Muscle of arm (tissue), 12 donors: ENCODE results near the gene SMIM36. TPM values are rescaled to one million over a fixed set of nuclear protein-coding genes. Genes with fewer than 3 reads are reported as not detected.
"Not testable (repeated sequence)": the region's sequence is repeated elsewhere in the genome, so short reads cannot be mapped to it uniquely, and the experiment has no call there.

Experiments
- DNase-seq: peaks from one replicate; pipeline ENCODE4 v3.0.0-alpha.2; 2013
- polyA plus RNA-seq, 12 donors: library from polyadenylated mRNA; unstranded; fragments of 120-200 nt; gene quantifications; one replicate each; pipeline ENCODE4 v1.2.1, GENCODE V29; 2013; ENCODE audit not compliant: insufficient read length in 12 of 12

The SMIM36 gene
- polyA plus RNA-seq, 12 donors, result 0.15 to 0.18 (median 0.16) TPM; not detected in 9

DNA sequence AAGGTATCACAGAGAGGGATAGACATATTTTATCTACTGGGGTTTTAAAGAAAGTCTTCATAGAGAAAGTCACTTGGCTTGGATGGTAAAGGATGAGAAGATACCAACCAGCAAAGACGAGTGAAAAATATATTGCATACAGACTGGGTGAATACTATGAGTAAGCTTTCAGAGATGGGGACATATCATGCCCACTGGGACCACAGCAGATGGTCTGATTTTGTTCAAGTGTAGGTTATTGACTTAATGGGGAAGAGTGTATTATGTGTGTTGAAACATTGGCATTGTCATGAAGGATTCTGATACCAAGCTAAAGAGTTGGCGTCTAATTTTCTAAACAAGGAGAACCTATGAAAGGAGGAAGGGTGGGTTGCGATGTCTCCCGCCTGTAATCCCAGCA, 75.8 kb downstream of the SMIM36 start:
- DNase-seq, result no peak

DNA sequence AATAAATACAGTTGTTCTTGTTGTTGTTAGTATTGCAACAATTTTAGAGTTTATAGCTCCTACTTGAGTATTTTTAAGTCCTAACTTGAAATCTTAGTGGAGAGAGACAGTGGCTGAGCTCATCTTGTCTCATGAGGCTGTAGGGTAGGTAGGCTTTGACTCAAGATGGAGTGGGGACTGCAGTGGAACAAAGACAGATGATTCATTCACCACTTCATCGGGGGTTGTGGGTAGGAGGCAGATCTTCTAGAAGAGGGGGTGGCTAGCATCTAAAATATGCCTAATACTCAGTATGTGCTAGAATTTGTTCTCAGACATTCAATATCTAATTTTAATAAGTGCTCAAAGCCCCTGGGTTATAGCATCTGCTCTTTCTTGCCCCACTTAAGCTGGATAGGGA, 76.5 kb downstream of the SMIM36 start:
- no peak for DNase-seq

DNA sequence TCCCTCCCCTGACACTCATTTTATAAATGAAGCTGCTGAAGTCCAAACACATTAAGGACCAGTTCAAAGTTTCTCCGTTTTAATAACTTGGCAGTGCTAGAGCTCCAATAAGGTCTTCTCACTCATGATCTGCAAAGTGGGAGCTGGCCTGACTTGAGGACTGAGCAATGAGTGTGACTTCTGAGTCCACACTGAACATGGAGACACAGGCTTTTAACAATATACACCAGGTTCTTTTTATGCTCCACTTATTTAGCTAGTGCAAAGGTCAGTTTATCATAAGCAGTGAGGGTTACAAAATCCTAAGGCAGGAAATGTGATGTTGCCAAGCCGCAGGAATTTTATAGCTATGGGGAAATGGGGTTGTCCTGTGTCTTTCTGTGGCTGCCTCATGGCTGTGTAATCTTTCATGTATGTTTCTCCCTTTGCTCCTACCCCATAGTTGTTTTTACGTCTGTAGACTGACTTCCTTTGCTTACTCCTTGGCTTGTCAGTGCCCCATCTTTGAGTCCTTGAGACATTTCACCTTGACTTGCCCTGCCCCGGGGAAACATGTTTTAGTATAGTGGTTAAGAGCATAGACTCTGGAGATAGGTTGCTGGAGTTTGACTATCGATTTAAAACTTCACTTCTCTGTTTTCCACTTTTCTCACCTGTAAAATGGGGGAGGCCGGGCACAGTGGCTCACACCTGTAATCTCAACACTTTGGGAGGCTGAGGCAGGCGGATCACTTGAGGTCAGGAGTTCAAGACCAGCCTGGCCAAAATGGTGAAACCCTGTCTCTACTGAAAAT, 77.4 kb downstream of the SMIM36 start:
- DNase-seq, result no peak

DNA sequence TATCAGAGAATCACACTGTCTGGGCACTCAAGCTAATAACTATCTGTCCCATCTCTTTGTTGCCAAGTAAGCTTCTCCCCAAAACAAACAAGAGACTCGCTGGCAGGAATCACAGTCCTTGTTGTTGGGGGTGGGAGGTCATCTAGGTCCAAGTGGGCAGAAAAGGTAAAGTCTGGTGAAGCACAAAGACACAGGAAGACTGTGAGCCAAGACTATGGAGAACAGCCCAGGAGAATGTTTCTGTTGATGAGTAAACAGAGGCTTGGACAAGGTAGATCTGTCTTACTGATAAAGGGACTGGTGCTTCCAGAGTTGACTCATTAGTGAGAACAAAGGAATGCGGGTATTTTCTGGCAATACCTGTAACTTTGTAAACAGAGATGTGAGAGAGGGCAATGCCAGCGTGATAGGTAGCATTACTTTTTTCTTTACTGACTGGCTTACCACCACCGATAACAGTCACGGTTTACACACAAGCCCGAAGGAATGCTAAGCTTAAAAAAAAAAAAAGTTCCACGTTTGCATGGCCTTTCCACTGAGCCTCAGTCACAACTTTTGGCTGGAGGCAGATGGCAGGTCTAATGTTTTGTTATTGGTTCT, 78.1 kb downstream of the SMIM36 start:
- DNase-seq, result no peak

DNA sequence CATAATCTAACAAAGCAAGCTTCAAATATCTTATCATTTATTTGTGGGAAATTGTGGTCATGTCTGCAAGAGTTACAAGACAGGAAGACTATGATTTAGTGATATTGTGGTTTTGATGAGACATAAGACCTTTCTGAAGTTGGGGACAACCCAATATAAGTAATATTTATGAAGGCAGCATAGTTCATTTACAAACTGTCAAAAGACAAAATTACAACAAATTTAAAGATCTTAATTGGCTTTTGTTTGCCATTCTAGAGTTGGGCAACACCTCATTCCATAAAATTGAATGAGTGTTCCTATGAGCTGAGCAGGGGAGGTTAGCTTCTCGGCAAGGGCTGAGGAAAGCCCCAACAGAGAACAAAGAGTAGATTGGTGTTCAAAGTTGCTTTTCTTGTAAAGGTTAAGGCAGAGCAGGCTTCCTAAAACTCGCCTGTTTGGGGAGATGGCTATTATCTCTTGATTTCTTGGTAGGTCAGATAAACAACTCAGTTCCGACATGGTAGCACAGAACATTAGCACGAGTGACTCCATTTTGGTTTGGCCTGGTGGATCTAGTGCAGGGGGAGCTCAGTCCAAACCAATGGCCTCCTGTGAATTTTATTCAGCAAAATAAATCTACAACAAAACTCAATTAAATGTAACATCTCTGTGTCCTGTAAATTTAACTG, 78.8 kb downstream of the SMIM36 start:
- no peak for DNase-seq

DNA sequence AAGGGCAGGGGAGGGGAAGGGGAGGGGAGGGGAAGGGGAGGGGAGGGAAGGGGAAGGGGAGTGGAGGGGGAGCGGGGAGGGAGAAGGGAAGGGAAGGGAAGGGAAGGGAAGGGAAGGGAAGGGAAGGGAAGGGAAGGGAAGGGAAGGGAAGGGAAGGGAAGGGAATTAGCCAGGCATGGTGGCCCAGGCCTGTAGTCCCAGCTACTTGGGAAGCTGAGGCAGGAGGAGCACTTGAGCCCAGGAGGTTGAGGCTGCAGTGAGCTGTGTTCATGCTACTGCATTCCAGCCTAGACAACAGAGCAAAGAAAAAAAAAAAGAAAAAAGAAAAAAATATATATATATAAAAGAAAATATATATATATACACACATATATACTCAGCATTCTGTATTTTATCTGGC, 79.3 kb downstream of the SMIM36 start:
- not testable (repeated sequence) for DNase-seq

DNA sequence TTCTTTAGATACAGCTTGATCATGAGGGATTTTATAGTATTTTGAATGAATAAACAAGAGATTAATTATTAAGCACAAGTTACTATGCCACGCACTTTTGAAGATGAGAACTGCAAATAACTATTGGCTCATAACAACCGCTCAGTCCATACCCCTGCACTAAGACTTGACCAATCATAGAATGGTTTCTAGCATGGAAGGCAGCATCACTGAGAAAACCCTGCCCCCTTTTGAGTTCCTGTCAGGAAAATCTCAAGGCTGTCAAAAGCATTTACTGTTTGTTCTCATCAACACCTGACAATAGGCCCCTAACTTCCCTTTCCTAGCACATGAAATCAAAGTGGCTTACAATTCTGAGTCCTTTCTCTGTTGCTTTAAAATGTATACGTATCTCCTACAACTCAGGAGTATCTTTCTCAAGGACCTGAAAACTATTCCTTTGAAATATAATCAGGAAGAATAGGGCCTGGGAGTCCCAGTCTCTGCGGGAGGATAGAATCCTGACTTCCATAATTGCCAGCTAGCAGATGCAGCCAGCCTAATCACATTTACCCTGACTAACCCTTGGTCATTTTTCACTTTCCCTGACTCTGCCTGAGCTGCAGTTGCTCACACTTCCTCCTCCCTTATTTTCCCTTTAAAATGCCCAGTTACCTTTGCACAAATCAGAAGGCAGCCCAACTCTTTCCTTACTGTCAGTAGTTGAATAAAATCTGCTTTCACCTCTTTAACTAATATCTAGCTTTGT, 80.5 kb downstream of the SMIM36 start:
- no peak for DNase-seq

DNA sequence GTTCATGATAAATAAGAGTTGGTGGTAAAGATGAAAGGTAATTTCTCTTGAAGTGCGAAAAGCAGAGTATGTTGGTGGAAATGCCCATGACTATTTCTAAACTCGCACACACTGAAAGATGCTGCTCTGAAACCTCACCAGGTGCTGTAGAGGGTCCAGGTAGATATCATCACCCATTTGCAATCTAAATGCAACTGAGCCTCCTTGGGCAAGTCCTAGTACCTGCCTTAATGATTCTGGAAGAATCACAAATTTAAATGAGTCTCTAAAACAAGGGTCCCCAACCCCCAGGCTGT, 83.7 kb downstream of the SMIM36 start:
- DNase-seq, result no peak

DNA sequence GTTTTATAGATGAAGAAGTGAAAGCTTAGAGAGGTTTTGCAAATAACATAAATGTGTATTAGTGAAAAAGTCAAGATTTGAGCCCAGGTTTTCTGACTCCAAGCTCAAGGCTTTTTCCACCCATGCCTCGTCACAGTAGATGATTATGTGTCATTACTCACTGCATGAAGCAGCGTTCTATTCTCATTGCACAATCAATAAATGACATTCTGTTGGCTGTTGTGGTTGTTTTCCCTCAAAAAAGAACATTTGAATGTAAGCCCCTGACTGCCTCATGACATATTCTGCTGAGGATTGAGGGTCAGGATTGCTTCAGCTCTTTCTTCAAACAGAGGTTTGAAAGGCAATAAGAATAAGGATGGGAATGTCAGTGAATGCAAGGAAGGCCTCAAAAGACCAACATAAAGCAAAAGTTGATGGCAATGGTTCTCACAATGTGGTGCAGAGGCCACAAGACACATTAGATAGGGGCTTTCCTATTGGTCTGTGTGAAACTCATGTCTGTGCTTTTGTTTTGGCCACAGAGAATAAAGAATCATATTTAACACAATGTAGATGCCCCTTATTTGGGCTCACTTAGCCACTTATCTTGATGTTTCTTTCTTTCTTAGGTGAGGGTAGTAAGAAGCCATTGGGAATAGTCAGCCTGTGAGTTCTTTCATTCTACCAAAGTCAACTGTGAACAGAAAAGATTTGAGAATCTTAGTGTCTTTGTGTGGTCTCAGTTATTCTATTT, 84.2 kb downstream of the SMIM36 start:
- no peak for DNase-seq

DNA sequence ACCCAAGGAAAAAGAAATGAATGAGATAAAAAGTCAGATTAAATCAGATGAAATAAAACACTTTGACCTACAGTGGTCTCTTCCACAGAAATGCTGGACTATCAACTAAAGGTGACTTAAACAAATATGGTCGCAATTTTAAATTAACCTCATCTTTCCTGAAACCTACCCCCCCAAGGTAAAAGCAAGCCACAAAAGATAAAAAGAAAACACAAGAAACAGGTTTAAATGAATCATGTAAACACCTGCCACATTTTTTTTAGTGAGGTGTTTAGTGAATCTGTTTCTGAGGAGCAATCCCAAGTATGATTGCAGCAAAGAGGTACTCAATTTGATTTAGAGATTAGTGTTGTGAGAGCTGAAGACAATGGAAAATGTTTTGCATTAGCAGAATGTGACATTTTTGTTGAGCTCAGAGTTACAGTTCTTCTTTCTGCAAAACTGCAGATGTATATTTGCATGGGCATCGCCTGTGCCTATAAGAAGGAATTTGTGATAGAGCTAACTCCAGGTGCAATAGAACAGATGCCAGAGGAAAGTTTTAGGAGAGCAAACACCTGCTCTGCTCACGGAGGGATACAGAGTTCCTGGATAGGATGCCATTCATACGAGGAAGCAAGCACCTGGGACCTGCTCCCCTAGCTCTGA, 86.2 kb downstream of the SMIM36 start:
- no peak for DNase-seq

DNA sequence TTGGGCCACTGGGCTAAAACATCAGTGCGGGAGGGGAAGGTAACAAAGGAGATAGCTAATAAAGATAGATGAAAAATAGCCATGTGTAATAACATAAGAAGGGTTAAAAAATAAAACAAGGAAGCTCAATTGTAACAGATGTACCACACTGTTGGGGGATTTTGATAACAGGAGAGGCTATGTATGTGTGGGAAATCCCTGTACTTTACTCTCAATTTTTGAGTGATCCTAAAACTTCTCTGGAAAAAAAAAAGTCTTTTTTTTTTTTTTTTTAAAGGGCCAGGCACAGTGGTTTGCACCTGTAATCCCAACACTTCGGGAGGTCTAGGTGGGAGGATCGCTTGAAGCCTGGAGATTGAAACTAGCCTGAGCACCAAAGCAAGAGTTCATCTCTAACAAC, 87.7 kb downstream of the SMIM36 start:
- no peak for DNase-seq

DNA sequence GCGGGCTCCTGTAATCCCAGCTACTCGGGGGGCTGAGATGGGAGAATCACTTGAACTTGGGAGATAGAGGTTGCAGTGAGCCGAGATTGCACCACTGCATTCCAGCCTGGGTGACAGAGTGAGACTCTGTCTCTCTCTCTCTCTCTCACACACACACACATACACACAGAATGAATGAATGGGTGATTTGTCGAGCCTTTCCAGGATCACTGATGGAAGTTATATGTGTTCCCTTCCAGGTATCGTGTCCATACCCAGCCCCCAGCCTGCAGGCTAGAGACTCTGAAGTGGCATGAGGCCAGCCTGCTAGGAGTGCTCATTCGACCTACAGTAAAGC, 88.5 kb downstream of the SMIM36 start:
- DNase-seq, result not testable (repeated sequence)

DNA sequence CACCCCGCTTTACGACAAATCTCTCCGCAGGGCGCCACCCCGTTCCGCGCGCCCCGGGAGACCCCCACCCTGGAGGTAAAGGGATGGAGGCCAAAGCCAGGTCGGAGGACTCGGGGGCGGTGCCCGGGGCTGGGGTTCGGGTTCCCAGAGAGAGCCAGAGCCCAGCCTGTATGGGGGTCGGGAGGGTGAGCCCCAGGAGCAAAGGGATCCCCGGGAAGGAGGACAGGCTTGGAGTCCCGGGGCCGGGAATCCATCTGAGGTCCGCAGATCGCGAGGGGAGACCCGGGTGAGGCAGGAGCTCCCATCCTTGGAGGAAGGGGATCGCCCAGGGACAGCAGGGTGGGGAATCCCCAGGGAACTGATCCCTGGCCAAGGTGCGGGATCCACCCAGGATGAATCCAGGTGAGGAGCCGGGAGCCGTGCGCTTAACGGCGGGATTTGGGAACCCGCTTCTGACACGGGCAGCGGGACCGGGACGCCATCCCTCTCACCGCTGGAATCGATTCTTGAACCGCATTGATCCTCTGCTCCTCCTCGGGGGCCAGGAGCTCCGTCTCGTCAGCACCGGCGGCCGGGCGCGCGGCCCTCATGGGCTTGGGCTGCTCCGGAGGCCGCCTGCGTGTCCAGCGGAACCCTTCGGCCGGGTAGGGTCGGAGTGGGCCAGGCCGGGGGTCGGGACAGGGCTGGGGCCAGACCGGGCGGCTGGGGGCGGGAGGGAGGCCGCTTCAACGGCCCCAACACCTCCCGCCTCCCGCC, 89.9 kb downstream of the SMIM36 start, which contains the start of gene MMD:
TSS of gene MMD (minus strand) at position 657 of the 756 bp plus-strand sequence. CDS start at position 517, 140 bp downstream.
- peak; percentile 26 for DNase-seq

DNA sequence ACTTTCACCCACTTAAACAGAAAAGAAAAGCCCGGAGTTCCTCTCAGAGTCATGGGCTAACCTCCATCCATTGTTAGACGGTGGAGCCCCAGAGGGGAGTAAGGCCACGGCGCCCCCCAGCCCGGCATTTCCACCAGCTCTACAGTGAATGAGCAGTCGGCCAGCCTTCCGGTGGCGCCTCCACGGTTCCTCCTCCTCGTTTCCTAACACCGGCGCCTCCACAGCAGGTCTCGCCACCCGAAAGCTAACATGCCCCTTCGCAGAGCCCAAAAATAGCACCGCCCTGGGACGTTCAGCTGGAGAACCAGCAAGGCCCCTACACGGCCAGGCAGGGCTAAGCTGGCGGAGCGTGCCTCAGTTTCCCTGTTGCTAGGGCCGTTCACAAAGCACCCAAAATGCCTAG, 90.5 kb downstream of the SMIM36 start:
- DNase-seq, result peak; percentile 15

DNA sequence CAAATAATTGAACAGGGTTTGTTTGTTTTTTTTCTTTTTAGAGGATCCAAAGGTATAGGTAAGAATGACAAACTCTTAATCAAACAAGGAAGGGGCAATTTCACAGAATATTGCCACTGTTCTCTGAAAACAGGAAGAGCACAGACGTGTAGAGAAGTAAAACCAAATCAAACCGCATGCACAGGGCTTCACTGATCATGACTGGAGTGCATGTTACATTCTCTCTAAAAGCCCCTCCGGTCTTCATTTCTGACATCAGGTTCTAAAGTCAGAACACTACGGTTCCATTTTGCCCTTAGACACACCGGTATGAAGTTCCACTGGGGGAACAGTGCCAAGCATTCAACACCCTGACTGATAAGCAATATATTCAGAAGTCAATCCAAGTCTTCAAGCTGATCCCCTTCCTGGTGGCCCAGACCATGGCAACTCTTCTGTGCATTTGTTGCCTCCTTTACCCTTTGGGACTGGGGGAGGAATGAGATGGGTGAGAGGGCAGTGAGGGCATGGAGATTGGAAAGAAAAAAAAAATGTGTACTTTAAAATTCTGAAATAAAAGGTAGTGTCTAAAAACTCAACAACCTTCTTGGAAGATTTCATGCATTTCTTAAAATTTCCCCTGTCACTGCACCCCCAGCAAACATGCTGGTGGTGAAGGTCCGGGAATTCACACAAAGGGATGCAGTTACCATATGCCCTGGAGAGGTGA, 91.0 kb downstream of the SMIM36 start:
- no peak for DNase-seq

DNA sequence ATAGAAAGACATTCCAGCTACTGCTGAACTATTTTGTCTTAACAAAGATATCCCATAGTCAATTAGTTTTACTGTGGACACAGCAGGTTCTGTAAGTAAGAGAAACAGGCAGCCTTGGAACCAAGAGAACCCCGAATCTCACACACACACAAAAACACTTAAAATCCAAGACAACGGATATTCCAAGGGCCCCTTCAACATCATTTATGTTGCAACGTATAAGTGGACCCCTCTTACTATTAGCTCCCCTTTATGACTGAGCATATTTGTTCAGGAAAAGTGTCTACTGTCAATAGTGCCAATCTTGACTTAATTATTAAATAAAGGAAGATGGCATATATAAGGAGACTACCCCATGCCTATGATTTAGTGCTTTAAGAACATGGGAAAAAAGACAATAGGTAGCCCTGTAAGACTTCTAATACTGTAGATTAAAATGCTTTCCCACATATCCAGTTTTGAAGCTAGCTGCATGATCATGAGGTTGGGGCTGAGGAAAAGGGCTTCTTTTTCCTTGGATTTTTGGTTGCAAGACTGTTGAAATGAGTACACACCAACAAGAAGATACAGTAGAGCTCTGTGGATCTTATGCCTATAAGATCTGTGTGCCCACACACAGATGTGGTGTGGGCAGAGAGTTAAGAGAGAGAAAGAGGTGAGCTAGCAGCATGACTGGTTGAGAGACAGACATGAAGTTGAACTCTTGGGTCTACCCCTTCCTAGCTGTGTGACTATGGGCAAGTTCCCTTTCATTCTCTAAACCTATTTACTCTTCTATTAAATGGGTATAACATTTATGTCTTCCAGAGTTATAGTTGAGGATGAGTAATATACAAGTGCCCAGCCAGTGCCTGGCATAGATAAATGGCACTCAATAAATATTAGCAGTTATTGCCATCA, 92.6 kb downstream of the SMIM36 start:
- no peak for DNase-seq

DNA sequence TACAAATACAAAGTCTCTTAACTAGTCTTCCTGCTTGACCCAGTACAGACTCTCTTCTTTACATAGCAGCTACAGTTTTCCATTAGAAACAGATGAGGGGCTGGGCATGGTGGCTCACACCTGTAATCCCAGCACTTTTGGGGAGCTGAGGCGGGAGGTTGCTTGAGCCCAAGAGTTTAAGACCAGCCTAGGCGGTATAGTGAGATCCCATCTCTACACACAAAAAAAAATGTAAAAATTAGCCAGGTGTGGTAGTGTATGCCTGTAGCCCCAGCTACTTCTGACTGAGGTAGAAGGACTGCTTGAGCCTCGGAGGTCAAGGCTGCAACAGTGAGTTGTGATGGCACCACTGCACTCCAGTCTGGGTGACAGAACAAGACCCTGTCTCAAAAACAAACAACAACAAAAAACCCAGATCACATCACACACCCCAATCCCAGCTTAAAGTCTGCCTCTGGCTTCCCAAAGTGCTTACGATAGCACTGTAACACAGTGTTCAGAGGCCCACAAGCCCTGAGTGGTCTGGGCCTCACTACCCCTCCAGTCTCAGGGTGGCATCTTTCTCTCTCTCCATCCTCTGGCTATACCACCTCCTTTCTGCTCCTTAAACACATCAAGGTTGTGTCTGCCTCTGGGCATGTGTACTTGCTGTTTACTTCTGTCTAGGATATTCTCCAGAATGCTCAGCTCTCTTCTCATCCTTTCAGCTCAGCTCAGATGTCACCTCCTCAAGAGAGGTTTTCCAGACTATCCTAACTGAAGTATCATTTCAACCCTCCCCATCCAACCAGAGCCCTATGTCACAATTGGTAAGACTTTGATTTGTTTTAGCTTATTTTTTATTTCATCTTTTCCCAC, 93.6 kb downstream of the SMIM36 start:
- no peak for DNase-seq
